ENCODE data around the gene SCN10A.

Gene SCN10A

GRCh38 chr3:38758557-38758956, 57.5 kb downstream of the SCN10A start:
- TF ChIP-seq CTCF (IDR thresholded peaks at IDR 0.05; ENCODE audit: borderline replicate concordance, control extremely low read depth, extremely low read depth, insufficient read depth, missing control alignments): no peak
- DNase-seq (ENCODE audit: low spot score): no peak
- in situ Hi-C loops (cut with MboI; ENCODE audit: low sequenced_read_pairs, unreplicated experiment): no loop called here

- in situ Hi-C loops (cut with MboI; ENCODE audit: low sequenced_read_pairs, unreplicated experiment): no loop called here
- TF ChIP-seq CTCF (IDR thresholded peaks at IDR 0.05; ENCODE audit: borderline replicate concordance, control extremely low read depth, extremely low read depth, insufficient read depth, missing control alignments): no peak
- DNase-seq (ENCODE audit: low spot score): no peak
Measured at GRCh38 chr3:38757721-38758120, 58.3 kb downstream of the SCN10A start.

GRCh38 chr3:38756892-38757291, 59.1 kb downstream of the SCN10A start:
- TF ChIP-seq CTCF (IDR thresholded peaks at IDR 0.05; ENCODE audit: borderline replicate concordance, control extremely low read depth, extremely low read depth, insufficient read depth, missing control alignments): no peak
- in situ Hi-C loops (cut with MboI; ENCODE audit: low sequenced_read_pairs, unreplicated experiment): no loop called here
- no peak for DNase-seq (ENCODE audit: low spot score)

- no peak for TF ChIP-seq CTCF (IDR thresholded peaks at IDR 0.05; ENCODE audit: borderline replicate concordance, control extremely low read depth, extremely low read depth, insufficient read depth, missing control alignments)
- in situ Hi-C loops (cut with MboI; ENCODE audit: low sequenced_read_pairs, unreplicated experiment): no loop called here
- no peak for DNase-seq (ENCODE audit: low spot score)
Measured at GRCh38 chr3:38755130-38755529, 60.9 kb downstream of the SCN10A start.

GRCh38 chr3:38746641-38747040, 69.4 kb downstream of the SCN10A start:
- in situ Hi-C loops (cut with MboI; ENCODE audit: low sequenced_read_pairs, unreplicated experiment): no loop called here
- TF ChIP-seq CTCF (IDR thresholded peaks at IDR 0.05; ENCODE audit: borderline replicate concordance, control extremely low read depth, extremely low read depth, insufficient read depth, missing control alignments): no peak
- DNase-seq (ENCODE audit: low spot score): no peak

GRCh38 chr3:38743043-38743442, 73.0 kb downstream of the SCN10A start:
- TF ChIP-seq CTCF (IDR thresholded peaks at IDR 0.05; ENCODE audit: borderline replicate concordance, control extremely low read depth, extremely low read depth, insufficient read depth, missing control alignments): no peak
- DNase-seq (ENCODE audit: low spot score): no peak
- in situ Hi-C loops (cut with MboI; ENCODE audit: low sequenced_read_pairs, unreplicated experiment): no loop called here

GRCh38 chr3:38742550-38742949, 73.5 kb downstream of the SCN10A start:
- in situ Hi-C loops (cut with MboI; ENCODE audit: low sequenced_read_pairs, unreplicated experiment): no loop called here
- TF ChIP-seq CTCF (IDR thresholded peaks at IDR 0.05; ENCODE audit: borderline replicate concordance, control extremely low read depth, extremely low read depth, insufficient read depth, missing control alignments): no peak
- no peak for DNase-seq (ENCODE audit: low spot score)

Measured in GM13976 (cell line).